Skeletal muscle tissue (tissue), 4 donors: ENCODE results near the gene CALHM1. TPM values are rescaled to one million over a fixed set of nuclear protein-coding genes. Genes with fewer than 3 reads are reported as not detected.
"Not testable (repeated sequence)": the region's sequence is repeated elsewhere in the genome, so short reads cannot be mapped to it uniquely, and the experiment has no call there.

Source experiments
- H3K27ac ChIP-seq: one replicate; pipeline ENCODE4 v1.7.0; 2013; ENCODE audit warnings: mild to moderate bottlenecking, low read depth, low read length, inconsistent platforms
- H3K27me3 ChIP-seq, 3 donors: one replicate each; pipeline ENCODE4 v1.7.0; 2013; ENCODE audit warnings: low read length in 3 of 3; ENCODE audit not compliant: control insufficient read depth in 3 of 3, insufficient read depth in 3 of 3
- H3K36me3 ChIP-seq, 3 donors: one replicate each; pipeline ENCODE4 v1.7.0; 2013; ENCODE audit warnings: low read length in 3 of 3; ENCODE audit not compliant: control insufficient read depth in 3 of 3, insufficient read depth in 3 of 3
- H3K4me1 ChIP-seq, 3 donors: one replicate each; pipeline ENCODE4 v1.7.0; 2013; ENCODE audit warnings: low read length in 3 of 3, mild to moderate bottlenecking in 3 of 3; ENCODE audit not compliant: control insufficient read depth in 3 of 3, insufficient read depth in 3 of 3
- H3K4me3 ChIP-seq, 3 donors: one replicate each; pipeline ENCODE4 v1.7.0; 2013; ENCODE audit warnings: low read length in 3 of 3
- H3K9ac ChIP-seq, 3 donors: one replicate each; pipeline ENCODE4 v1.7.0; 2013; ENCODE audit warnings: low read length in 3 of 3, mild to moderate bottlenecking in 3 of 3, moderate library complexity in 2 of 3, low read depth in 1 of 3
- H3K9me3 ChIP-seq, 3 donors: one replicate each; pipeline ENCODE4 v1.7.0; 2013; ENCODE audit warnings: low read length in 3 of 3; ENCODE audit not compliant: control insufficient read depth in 3 of 3
- total RNA-seq: library from RNA; depleted of rRNA; stranded (reverse); fragments of >200 nt; gene quantifications from one replicate; pipeline ENCODE4 v1.2.3, GENCODE V29; 2014
- donor health status: Osteomylitis.

Gene CALHM1, protein sequence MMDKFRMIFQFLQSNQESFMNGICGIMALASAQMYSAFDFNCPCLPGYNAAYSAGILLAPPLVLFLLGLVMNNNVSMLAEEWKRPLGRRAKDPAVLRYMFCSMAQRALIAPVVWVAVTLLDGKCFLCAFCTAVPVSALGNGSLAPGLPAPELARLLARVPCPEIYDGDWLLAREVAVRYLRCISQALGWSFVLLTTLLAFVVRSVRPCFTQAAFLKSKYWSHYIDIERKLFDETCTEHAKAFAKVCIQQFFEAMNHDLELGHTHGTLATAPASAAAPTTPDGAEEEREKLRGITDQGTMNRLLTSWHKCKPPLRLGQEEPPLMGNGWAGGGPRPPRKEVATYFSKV
- total RNA-seq = not detected

DNA sequence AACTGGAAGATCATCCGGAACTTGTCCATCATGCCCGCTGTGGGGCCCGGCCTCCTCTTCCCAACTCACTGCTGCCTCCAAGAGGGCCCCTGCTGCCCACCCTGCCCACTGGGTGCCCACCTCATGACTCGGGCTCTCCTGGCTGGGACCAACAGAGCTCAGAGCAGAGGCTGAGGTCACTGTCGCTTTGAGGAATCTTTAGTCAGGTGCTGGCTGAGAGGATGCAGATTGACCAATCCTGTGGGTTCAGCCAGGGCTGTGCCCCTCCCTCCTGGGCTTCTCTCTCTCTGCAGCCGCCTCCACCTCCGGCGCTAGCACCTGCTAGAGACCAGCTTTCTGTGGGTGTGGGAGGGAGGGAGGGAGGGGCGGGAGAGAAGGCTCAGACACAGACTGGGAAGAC is at the start of gene CALHM1:
CALHM1 (minus strand) TSS at position 181 of the 400 bp plus-strand sequence; CDS start at position 32, 149 bp downstream.
- Histone ChIP-seq H3K4me1 (no peaks in the 10 kb centered on the region), H3K27ac (no peak within 1 kb of the TSS), H3K27me3 (no peaks in the 10 kb centered on the region), H3K9me3 (no peaks in the 10 kb centered on the region), H3K4me3 (no peak within 1 kb of the TSS), H3K9ac (no peak within 1 kb of the TSS), H3K36me3 (no peaks in the 10 kb centered on the region)

DNA sequence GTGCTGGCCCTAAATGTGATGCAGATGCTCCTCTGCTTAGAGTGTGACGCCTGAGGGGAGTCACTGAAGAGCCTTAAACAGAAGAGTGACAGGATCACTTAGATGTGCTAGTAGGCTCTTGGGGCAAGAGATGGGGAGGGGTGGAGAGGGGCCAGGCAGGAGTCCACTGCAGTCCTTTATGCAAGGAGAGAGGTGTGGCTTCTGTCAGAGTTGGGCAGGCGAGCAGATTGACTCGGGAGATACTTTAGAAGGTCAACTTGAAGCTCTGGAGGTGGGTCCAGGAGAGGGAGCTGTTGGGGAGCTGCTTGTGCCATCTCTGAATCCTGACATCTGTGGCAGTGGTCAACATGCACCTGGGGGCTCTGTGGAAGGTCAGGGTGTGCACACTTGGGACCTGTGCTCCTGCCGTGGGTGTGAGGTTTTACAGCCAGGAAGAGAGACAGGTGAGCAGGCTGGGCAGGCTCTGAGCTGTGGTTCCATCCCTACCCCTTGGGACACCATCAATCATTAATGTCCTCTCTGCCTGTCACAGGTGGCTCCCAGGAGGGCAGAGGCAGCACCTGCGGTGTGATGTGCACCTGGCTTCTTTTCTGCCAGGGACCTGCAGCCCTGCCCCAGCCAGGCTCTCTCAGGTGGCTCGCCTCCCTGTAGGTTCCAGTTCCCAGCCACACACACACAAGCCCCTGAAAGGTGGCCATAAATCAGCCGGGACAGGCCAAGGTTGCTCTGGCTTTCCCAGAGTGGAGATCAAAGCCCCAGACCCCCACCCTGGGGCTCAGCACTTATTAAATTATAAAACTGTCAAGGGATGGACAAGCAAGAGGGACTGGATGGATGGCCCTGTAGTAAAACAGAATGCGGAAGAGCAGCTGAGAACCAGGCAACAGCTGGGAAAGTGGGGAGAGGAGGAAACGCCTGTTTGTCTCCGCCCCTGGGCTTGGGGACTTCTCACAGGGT is 48.8 kb upstream of the CALHM1 start:
- no peak overlapping the region for H3K9ac ChIP-seq
- H3K27me3 ChIP-seq = no peaks in the 10 kb centered on the region
- H3K4me3 ChIP-seq = no peak overlapping the region
- H3K9me3 ChIP-seq = no peaks in the 10 kb centered on the region
- H3K4me1 ChIP-seq = no peaks in the 10 kb centered on the region
- no peaks in the 10 kb centered on the region for H3K36me3 ChIP-seq
- H3K27ac ChIP-seq = no peak overlapping the region

DNA sequence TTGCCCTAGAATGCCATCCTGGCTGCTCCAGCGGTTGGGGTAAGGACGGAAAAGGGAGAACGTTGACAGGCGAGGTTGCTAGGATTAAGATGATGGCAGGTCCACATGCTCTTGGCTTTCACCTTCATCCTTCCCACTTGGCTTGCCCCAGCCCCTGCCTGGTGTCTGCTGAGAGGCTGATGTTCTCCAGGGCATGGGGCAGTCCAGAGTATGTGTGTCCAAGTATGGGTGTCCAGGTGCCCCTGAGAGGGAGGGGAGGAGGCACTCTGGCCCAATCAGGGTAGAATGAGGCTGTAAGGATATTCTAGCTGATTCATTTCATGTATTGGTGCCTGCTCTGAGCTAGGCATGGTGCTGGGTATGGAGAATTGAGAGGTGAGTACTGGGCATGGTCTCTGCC is 47.4 kb upstream of the CALHM1 start:
- Histone ChIP-seq H3K27me3 (peaks cover 0 to 2% (median 0%) of the 10 kb centered on the region in 3 donors), H3K4me1 (no peaks in the 10 kb centered on the region), H3K4me3 (no peak overlapping the region), H3K27ac (no peak overlapping the region), H3K36me3 (no peaks in the 10 kb centered on the region), H3K9me3 (no peaks in the 10 kb centered on the region), H3K9ac (no peak overlapping the region)

DNA sequence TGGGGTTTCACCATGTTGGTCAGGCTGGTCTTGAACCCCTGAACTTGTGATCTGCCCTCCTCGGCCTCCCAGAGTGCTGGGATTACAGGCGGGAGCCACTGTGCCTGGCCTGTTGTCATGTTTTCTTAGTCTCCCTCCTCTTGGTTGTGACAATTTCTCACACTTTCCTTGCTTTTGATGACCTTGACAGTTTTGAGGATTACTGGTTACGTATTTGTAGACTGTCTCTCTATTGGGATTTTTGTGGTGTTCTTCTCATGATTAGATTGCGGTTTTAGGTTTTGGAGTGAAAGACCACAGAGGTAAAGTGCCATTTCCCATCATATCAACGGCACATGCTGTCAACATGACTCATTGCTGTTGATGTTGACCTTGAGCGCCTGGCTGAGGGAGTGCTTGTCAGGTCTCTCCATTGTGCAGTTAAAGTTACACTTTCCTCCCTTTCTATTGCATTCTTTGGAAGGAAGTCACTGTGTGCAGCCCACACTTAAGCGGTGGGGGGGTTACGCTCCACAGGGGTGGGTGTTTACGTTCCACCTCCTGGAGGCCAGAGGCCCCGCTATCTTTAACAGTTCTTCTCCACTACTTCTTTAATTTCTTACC is 45.6 kb upstream of the CALHM1 start:
- Histone ChIP-seq H3K9me3 (no peaks in the 10 kb centered on the region), H3K27ac (no peak overlapping the region), H3K4me1 (no peaks in the 10 kb centered on the region), H3K36me3 (no peaks in the 10 kb centered on the region), H3K4me3 (no peak overlapping the region), H3K9ac (no peak overlapping the region), H3K27me3 (peaks cover 0 to 3% (median 0%) of the 10 kb centered on the region in 3 donors)

DNA sequence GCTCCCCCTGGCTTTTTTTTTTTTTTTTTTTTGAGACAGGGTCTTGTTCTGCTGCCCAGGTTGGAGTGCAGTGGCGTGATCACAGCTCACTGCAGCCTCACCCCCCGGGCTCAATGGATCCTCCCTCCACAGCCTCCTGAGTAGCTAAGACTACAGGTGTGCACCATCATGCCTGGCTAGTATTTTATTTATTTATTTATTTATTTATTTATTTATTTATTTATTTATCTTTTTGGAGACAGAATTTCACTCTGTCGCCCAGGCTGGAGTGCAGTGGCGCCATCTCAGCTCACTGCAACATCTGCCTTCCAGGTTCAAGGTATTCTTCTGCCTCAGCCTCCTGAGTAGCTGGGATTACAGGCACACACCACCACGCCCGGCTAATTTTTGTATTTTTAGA is 45.1 kb upstream of the CALHM1 start:
- H3K9ac ChIP-seq, H3K9me3 ChIP-seq, H3K27me3 ChIP-seq, H3K4me3 ChIP-seq, H3K36me3 ChIP-seq, H3K27ac ChIP-seq, H3K4me1 ChIP-seq: not testable (repeated sequence)

DNA sequence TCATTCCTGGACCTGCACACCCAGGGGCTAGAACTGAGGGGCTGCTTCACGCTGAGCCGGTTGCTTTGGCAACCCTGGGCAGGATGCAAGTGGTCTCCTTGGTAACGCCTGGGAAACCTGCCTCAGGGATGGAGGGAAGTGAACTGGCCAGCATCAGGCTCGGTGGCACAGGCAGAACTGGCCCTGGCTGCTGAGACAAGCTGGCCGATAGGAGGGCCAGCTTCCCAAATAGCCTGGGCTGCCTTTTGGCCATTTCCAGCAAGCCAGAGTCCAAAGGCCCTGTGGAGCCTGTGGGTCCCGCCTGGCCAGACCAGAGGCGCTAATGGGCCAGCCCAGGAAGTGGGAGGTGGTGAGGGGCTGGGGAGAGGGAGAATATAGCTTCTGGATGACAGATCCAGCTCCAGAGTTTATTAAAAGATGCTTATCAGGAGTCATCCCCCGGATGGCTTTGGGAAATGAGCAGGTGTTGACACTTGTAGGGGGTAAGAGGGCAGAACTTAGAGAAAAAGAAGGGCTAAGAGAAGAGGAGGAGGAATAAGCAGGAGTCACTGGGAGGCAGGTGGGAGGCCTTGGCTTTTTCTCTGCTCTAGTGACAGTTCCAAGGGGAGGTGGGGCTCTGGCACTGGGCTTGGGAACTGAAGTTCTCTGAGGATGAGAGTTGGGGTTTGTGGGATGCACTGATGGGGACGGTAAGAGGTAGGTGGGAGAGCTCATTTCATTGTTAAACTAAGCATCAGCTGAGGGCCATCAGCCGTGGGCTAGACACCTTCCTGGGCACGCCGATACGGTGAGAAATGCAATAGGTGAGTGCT is 44.4 kb upstream of the CALHM1 start:
- Histone ChIP-seq H3K9me3 (no peaks in the 10 kb centered on the region), H3K27ac (no peak overlapping the region), H3K4me3 (no peak overlapping the region), H3K4me1 (no peaks in the 10 kb centered on the region), H3K36me3 (no peaks in the 10 kb centered on the region), H3K9ac (no peak overlapping the region), H3K27me3 (peaks cover 0 to 3% (median 0%) of the 10 kb centered on the region in 3 donors)

DNA sequence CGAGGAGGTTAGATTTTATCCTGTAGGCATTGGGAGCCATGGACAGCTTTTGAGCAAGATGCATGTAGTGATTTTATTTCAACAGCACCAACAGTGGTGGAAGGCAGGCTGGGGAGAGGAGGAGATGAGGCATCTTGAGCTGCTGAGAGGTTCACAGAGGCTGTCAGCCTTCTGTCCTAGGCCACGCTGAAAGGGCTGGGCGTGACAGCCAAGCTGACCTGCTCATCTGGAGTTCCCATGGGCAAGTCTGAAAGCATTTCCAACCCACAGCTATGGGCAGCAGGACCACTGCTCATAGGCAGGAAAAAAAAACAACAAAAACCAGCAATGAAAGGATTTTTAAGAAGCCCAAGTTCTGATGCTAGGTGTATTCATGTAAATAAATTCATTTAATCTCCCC is 42.5 kb upstream of the CALHM1 start:
- peaks cover 3 to 8% (median 5%) of the 10 kb centered on the region in 3 donors for H3K27me3 ChIP-seq
- no peak overlapping the region for H3K9ac ChIP-seq
- H3K4me3 ChIP-seq = no peak overlapping the region
- H3K4me1 ChIP-seq = no peaks in the 10 kb centered on the region
- no peaks in the 10 kb centered on the region for H3K36me3 ChIP-seq
- H3K27ac ChIP-seq = no peak overlapping the region
- H3K9me3 ChIP-seq = no peaks in the 10 kb centered on the region

DNA sequence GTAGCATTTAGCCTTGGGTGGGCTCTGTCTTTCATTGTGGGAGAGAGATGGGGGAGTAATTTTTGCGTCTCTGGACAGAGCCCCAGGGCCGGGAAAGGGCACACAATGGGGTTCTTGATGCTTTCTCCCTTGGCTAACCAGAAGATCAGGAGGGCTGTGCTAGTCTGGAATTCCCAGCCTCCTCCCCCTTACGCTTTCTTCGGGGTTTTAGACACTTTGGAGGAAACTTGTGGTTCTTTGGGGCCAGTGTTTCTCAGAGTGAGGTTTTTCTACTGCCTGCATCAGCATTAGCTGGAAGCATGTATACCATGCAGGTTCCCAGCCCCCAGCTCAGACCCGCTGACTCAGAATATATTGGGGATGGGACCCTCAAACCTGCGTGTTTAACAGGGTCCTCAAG is 41.8 kb upstream of the CALHM1 start:
- H3K27me3 ChIP-seq = peaks cover 4 to 13% (median 5%) of the 10 kb centered on the region in 3 donors
- no peak overlapping the region for H3K4me3 ChIP-seq
- H3K36me3 ChIP-seq = no peaks in the 10 kb centered on the region
- no peaks in the 10 kb centered on the region for H3K9me3 ChIP-seq
- H3K9ac ChIP-seq = no peak overlapping the region
- H3K4me1 ChIP-seq = no peaks in the 10 kb centered on the region
- H3K27ac ChIP-seq = no peak overlapping the region

DNA sequence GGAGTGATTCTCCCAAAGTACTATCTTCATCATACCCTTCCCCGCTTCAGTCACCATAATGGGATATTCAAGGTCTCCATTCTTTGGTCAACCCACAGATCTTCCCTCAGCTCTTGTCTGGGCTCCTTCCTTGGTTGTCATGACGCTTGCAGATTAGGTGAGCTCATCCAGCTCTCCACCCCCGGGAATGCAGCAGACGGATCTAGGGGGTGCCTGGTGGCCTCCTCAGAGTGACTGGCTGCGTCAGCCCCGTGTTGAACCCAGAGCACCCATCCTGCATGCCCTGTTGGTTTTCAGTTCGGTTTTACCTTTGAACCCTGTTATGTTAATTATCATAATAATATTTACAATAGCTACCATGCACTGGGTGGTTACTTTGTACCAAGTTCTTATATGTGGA is 41.2 kb upstream of the CALHM1 start:
- no peaks in the 10 kb centered on the region for H3K9me3 ChIP-seq
- H3K27ac ChIP-seq = no peak overlapping the region
- no peak overlapping the region for H3K4me3 ChIP-seq
- no peak overlapping the region for H3K9ac ChIP-seq
- H3K27me3 ChIP-seq = peaks cover 5 to 19% (median 10%) of the 10 kb centered on the region in 3 donors
- H3K4me1 ChIP-seq = no peaks in the 10 kb centered on the region
- no peaks in the 10 kb centered on the region for H3K36me3 ChIP-seq
